ENCODE data around the gene C1QTNF9B.
A peak's percentile ranks its signal among the peaks of the same experiment; 100 is the strongest.
"Not testable (repeated sequence)": the region's sequence is repeated elsewhere in the genome, so short reads cannot be mapped to it uniquely, and the experiment has no call there.

Gene C1QTNF9B

GRCh38 chr13:23898101-23898500, 799 bp upstream of the C1QTNF9B start:
- no peak overlapping the region for H3K4me3 ChIP-seq (ENCODE audit: low read depth, low read length)

DNA sequence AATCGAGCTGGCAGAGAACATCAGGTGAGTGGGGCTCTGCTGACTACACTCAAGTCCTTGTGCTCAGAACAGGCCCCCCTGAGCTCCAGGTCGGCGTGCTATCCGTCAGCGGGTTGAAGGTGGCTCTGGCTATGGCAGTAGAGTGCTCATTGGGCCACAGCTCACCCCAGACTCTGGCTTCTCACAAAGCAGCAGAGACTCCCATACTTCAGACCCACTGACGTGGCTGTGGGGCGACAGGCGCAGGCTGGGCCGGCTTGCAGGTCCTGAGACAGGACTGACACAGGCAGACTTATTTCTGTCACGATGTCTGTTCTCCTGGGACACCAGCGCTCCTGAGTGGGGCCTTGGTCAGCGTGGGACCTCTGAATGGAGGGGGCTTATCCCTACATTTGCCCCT, 2.6 kb downstream of the C1QTNF9B start:
- not testable (repeated sequence) for H3K4me3 ChIP-seq (ENCODE audit: low read depth, low read length)

DNA sequence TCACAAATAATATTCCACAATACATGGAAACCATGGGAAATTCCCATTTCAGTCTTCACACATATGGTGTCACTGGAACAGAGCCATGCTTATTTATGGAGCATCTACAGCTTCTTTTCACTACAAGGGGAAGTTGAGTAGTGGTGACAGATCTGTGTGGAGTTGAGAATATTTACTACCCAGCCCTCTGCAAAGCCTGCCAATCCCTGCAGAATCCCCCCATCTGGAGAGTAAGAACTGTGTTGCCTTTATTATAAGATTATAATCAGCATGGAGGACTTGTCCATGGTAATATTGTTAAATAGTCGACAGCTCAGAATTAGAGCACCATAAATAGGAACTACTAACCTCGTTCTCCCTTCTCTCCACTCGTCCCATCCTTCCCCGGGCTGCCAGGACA, 3.5 kb downstream of the C1QTNF9B start:
- H3K4me3 ChIP-seq (ENCODE audit: low read depth, low read length): not testable (repeated sequence)

DNA sequence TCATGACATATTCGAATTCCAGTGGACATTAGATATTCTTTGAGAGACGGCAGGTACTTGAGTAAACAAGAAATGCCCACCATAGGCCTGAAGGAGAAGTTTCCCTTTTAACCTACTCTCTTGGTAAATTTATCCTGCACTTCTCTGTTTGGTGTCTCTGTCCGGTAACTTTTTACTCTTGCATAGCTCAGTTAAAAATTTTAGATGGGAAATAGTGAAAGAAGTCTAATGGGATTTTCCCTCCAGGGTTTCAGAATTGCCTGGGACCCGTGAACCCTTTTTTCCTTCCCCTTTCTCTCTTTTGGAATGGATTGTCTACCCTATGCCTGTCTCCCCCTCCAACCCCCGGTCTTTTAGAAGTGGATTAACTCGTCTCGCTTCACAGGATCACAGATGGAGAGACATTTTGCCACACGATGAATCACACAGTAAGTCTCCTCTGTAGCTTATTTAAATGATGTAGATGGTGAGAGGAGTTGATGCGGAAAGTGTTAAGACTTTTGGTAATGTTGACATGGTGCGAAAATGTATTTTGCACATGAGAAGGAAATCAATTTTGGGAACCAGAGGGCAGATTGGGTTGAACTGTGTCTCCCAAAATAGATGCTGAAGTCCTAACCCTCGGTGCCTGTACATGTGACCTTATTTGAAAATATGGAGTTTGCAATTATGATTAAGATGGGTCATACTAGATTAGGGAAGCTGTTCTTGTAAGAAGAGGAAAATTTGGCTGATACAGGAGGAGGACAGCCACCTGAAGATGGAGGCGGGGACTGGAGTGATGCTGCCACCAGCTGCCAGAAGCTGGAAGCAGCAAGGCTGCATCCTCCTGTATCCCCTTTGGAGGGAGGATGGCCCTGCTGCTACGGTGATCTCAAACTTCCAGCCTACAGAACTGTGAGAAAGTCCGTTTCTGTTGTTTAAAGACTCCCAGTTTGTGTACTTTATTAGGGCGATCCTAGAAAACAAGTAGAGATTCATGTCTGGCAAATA, 7.4 kb downstream of the C1QTNF9B start:
- no peak overlapping the region for H3K4me3 ChIP-seq (ENCODE audit: low read depth, low read length)

DNA sequence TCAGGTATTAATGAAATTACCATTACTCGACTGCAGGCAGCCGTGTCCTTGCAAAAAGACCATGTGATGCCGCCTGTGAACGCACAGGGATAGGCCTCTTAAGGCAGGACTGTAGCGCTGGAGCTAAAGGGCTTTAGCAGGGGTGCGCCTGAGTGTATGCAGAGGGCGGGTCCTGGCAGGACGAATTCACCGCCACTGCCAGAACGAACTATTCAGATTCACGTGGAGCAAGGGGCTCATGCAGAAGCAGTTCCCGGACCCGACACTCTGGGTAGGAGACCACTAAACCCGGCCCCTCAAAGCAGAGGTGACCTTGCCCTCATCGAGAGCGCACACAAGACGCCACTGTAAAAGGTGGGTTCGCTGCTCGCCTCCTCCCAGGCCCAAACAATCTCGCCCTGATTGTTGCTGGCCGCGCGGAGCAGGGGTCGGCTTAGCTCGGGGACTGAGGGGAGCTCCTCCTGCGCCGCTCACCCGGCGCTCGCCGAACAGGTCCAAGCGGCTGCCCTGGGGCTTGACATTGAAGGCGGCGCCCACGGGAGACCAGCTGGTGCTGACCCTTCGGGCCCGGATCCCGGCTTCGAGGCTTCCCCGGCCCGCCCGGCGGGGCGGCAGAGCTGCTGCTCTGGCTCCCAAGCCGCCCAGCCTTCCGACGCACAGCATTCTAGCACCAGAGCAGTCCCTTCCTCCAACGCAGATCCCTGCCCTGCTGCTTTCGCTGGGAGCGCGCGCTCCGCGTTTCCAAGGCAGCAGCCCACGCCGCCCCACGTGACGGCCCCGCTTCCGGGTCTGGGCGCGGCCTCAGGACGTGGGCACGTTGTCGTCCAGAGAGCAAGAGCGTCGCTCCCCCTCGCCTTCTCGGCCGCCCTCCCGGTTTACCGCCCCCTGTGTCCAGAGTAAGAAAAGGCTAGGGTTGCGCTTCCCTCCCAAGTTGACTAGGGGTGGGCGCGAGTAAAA, 8.4 kb downstream of the C1QTNF9B start, which contains the start of gene MIPEP:
TSS of gene MIPEP (minus strand) at position 743 of the 957 bp plus-strand sequence. CDS start at position 663, 80 bp downstream.
- H3K4me3 ChIP-seq (ENCODE audit: low read depth, low read length): peak within 1 kb of the TSS; percentile 92

- not testable (repeated sequence) for H3K4me3 ChIP-seq (ENCODE audit: low read depth, low read length)
These were observed 12.9 kb downstream of the C1QTNF9B start for GRCh38 chr13:23884361-23884760.

GRCh38 chr13:23883255-23883654, 14.0 kb downstream of the C1QTNF9B start:
- no peak overlapping the region for H3K4me3 ChIP-seq (ENCODE audit: low read depth, low read length)

- not testable (repeated sequence) for H3K4me3 ChIP-seq (ENCODE audit: low read depth, low read length)
These were observed 15.9 kb downstream of the C1QTNF9B start for GRCh38 chr13:23881402-23881800.

GRCh38 chr13:23880493-23881401, 16.6 kb downstream of the C1QTNF9B start:
- H3K4me3 ChIP-seq (ENCODE audit: low read depth, low read length): not testable (repeated sequence)

DNA sequence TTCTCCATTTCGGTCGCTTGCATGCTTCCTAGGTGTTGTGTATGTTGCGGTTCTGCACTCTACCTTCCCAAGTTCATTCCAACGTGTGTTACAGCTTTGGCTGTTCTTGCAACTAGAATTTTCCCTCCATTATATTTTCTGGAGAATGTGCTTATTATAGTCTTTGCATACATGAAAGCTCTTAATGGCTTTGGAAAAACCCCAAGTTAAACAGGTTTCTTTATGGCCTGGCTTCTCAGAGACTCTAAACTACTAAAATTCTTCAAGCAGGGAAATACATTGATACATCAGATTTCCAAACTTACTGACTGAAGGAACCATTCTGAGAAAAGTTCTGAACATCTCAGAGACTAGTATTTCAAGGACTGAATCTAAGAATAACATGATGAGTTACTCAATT, 20.0 kb downstream of the C1QTNF9B start:
- no peak overlapping the region for H3K4me3 ChIP-seq (ENCODE audit: low read depth, low read length)

DNA sequence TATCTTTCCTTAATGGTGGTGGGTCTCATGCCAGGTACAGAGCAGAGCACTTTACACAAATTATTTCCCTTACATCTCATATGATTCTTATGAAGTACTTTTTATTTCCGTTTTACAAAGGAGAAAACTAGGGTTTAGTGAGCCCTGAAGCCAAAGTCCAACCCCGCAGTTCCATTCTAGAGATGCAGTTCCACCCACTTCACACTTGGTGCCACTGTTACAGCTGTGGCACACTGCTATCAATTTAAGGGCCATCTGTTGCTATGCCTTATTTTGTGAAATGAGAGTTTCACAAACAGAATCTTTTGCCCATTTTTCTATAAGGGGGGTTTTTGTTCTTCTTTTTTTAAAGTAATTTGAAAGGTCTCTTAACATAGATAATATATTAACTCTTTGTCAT, 21.0 kb downstream of the C1QTNF9B start:
- no peak overlapping the region for H3K4me3 ChIP-seq (ENCODE audit: low read depth, low read length)

DNA sequence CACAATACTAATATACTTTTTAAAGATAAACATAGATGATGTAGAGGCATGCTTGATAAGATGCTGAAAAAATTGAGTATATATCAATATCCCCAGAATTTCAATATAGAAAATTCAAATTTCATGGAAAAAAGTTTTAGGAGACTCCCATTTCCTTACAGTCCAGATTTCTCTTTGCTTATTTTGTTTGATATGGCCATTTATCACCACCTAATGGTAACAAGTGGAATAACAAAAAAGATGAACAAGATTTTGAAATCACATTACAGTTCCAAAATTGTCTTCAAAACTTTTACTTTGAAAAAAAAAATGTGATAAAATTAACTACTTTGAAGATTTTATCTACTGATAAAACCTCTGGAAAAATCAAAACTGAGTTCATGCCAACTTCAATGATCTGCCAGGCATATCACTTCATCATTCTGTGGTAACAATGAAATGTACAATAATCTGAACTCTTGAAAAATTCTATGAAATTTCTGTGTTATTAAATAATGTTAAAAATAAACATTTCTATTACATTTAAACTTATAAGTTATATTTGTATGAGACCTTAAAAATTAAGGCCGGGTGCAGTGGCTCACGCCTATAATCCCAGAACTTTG, 25.6 kb downstream of the C1QTNF9B start:
- H3K4me3 ChIP-seq (ENCODE audit: low read depth, low read length): no peak overlapping the region

- H3K4me3 ChIP-seq (ENCODE audit: low read depth, low read length): no peak overlapping the region
These were observed 26.8 kb downstream of the C1QTNF9B start for GRCh38 chr13:23870356-23871140.

- no peak overlapping the region for H3K4me3 ChIP-seq (ENCODE audit: low read depth, low read length)
These were observed 28.8 kb downstream of the C1QTNF9B start for GRCh38 chr13:23868521-23868920.

DNA sequence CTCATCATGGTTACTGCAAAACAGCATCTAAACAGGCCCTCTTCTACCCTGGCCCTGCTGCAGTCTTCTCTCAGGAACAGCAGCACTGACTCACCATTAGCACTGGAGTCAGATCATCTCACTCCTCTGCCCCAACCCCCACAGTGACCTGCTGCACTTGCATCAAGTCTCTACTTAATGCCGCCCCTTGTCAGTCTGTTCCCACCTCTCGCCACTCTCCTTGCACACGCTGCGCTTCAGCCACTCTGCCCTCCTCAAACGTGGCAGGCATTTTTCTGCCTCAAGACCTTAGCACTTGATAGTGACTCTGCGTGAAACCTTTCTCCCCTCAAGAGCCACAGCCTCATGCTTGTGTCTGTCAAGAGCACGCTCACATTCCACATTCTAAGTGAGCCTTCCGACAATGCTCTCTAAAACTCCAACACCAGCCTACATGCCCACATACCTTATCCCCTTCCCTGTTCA, 30.2 kb downstream of the C1QTNF9B start:
- H3K4me3 ChIP-seq (ENCODE audit: low read depth, low read length): no peak overlapping the region

DNA sequence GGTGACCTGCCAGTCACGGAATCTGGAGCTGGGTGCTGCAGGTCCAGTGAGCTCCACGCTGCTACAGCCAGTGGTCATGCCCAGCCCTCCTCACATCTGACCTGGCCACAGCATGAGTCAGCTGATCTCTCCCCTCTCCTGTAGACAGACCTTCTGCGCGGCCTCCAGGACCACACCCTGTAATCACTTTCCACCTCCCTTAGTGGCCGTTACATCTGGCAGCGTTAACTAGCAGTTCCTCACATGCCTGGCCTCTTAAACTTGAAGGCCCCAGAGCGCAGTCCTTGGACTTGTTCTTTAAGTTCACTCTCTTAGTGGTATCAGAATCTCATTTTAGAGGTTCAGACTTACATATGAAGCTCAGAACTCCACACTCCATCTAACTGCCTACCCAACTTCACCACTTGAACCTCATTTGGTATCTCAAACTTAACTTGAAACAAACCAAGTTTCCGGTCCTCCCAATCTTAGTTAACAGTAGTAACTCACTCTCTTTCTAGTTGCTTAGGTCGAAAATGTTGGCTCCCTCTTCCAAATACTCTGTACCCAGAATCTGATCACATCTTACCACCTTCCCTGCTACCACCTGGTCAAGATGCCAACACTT, 30.8 kb downstream of the C1QTNF9B start:
- H3K4me3 ChIP-seq (ENCODE audit: low read depth, low read length): no peak overlapping the region

DNA sequence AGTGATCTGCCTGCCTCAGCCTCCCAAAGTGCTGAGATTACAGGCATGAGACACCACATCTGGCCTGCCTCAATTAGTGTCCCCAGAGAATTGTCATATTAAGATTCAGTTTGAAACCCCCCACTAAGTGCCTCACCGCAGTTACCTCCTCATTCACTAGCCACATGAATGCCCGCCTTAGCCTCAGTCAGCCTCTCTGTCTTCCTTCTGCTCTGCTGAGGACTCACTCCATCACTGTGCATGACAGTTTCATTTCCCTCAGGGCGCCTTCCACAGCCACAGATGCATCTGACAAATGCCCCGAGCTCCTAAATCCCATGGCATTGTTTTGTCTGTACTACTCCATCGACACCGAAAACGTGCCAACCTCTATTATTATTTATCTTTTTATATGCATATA, 31.4 kb downstream of the C1QTNF9B start:
- no peak overlapping the region for H3K4me3 ChIP-seq (ENCODE audit: low read depth, low read length)

- H3K4me3 ChIP-seq (ENCODE audit: low read depth, low read length): no peak overlapping the region
These were observed 32.3 kb downstream of the C1QTNF9B start for GRCh38 chr13:23865026-23865425.

DNA sequence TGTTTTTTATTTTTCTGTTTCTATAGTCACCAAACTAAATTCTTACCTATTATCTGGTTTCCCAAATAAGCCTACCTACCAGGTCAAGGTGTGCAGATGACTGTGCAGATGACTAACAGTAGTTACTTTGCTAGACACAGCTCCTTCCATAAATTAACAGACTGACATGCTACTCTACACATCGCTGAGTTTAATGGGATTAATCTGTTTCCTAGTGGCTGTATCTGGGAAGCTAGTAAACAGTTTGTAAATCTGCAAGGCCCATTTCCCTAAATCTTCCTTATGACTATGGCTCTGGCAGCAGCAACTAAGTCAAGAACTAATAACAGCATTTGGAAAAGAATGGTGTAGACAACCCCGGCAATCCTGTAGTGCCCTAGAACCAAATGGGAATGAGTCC, 36.0 kb downstream of the C1QTNF9B start:
- H3K4me3 ChIP-seq (ENCODE audit: low read depth, low read length): no peak overlapping the region

Data from iPS-11a (cell line).